ENCODE measurements around the gene TACC3. TPM values are rescaled to one million over a fixed set of nuclear protein-coding genes. Genes with fewer than 3 reads are reported as not detected.

Gene TACC3
- total RNA-seq, 4 donors from 2014 or later, result 4.6 to 15.6 (median 7.3) TPM

DNA sequence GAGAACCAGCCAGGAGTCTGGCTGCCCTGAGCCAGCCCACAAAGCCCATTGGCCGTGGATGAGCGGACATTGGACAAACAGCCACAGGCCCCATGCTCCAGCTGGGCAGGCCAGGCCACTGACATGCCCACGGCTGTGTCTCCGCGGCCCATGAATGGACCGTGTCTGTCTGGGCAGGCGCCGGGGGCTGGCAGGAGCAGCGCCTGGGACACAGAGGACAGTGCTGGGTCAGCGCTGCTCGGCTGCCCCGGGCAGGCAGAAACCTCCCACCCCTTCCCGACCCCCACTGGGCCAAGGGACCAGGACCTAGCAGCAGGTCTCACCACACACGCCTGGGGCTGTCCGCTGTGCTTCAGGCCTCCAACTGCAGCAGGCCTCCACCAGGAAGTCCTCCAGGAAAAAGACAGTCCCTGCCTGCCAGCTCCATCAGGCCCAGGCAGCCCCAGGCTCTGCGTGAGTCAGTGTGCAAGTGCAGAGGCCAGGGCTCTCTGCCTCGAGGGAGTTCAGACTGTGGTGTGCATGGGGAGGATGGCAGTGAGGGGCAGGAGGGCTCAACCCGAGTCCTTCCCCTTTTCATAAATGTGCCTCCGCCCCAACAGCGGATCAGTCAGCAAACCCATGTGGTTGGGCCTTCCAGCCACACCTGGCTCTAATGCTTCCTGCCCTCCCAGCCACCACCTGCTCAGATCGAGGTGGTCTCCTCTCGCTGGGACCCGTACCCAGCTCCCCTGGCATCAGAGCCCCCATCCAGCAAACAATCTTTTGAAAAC, 54.6 kb downstream of the TACC3 start:
- DNase-seq, result no peak
- Histone ChIP-seq H3K36me3 (no peaks in the 10 kb centered on the region), H3K9me3 (no peaks in the 10 kb centered on the region), H3K4me3 (no peak overlapping the region), H3K27ac (no peak overlapping the region), H3K4me1 (no peaks in the 10 kb centered on the region), H3K27me3 (no peaks in the 10 kb centered on the region)
- intact Hi-C loops (cut with DNase I; ENCODE audit: low total_unique reads), result no loop called here
- TF ChIP-seq POLR2A (IDR thresholded peaks at IDR 0.05), result no peak
- no peak for TF ChIP-seq CTCF (IDR thresholded peaks at IDR 0.05)

DNA sequence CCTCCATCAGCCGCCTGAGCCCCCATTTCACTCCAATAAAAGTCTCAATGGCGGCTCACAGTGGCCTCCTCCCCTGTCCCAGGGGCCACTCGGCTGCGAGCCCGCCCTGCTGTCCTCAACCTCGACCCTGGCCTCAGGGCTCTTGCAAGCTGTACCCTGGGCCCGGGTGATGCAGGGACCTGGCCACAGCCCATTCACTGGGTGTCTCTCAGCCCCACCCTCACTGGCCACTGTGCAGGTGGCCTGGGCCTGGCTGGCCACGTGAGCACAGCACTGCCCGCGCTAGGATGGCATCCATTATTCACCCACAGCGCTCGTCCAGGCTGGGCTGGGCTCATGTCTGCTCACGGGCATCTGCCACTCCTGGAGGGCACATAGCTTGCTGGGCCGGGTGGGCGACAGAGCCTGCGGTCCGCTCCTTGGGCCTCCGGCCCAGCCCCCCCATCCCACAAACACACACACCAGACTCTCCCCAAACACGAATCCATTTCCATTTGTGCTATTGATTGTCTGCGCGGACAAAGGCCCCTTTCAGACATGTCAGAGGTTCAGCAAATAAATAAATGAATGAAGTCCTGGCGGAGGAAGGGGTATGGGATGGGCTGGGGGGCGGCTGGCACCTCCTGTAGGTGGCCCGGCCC, 55.3 kb downstream of the TACC3 start:
- no peak for TF ChIP-seq POLR2A (IDR thresholded peaks at IDR 0.05)
- TF ChIP-seq CTCF (IDR thresholded peaks at IDR 0.05), result no peak
- intact Hi-C loops (cut with DNase I; ENCODE audit: low total_unique reads), result no loop called here
- Histone ChIP-seq H3K9me3 (no peaks in the 10 kb centered on the region), H3K27ac (no peak overlapping the region), H3K4me1 (no peaks in the 10 kb centered on the region), H3K27me3 (no peaks in the 10 kb centered on the region), H3K36me3 (no peaks in the 10 kb centered on the region), H3K4me3 (no peak overlapping the region)
- DNase-seq, result no peak

DNA sequence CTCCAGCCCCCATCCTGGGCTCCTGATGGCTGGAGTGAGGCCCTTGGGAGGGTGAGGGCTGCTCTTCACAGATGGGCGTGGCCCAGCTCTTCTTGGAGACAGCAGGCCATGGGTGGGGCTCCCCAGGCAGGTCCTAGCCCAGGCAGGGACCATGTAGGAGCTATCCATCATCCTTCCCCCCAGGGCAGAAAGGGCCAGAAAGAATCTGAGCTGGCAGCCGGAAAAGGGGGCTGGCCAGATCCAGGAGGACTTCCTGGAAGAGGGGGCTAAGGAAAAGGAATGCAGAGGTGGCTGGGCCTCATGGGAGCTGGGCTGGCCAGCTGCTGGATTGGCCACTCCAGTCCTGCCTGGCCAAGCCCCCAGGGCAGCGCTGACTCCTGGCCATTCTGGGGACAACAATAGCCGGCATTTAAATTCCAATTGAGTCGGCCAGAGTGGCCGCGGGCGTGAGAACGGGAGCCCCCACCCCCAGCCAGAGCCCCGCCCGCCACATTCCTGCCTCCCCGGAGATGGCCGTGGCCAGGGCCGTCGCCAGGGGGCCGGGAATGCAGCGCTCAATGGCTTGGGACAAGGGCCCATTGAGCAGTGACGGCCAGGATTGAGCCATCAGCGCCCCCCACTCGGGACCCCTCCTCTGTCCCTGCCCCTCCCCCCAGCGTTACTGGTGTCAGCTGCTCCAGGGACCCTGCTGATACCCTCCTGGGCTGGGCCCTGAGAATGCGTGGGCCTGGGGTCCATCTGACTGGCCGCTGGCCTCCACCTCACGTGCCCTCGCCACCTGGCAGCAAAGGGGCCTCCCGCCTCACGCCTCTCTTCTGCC, 56.7 kb downstream of the TACC3 start:
- Histone ChIP-seq H3K27me3 (no peaks in the 10 kb centered on the region), H3K27ac (no peak overlapping the region), H3K36me3 (no peaks in the 10 kb centered on the region), H3K4me1 (no peaks in the 10 kb centered on the region), H3K4me3 (no peak overlapping the region), H3K9me3 (no peaks in the 10 kb centered on the region)
- TF ChIP-seq POLR2A (IDR thresholded peaks at IDR 0.05) (no peak), CTCF (IDR thresholded peaks at IDR 0.05) (no peak)
- intact Hi-C loops (cut with DNase I; ENCODE audit: low total_unique reads), result no loop called here
- DNase-seq, result no peak

DNA sequence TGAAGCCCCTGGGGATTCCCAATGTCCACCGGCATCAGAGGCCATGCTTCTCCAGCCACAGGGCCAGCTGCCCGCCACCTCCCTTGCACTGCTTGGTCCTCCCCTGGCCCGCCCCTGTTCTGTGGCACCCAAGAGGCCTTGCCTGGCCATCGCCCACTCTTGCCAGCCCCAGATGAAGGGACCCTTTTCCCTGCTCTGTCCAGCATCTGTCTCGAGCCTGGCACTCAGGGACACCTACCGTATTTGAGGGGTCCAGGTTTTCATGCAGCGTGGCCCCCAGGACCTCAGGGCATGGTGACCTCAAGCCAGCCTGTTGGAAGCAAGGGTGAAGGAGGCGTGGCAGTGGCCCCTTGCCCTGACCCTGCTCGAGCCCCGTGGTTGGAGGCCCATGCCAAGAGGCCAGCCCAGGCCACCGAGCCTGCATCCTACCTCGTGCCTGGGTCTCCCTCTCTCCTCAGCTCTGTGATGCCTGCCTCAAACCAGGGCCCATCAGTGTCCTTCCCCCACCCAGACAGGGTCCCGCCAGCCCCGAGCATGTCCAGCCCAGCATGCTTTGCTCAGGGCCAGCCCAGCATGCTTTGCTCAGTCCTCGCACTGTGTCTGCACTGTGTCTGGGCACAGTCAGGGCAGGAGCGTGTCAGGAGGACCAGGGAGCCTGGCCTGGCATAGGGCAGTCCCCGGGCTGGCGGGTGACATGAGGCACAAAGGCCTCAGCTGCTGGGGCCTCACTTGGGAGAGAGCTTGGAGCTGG, 57.5 kb downstream of the TACC3 start:
- intact Hi-C loops (cut with DNase I; ENCODE audit: low total_unique reads), result no loop called here
- DNase-seq, result no peak
- Histone ChIP-seq H3K27ac (no peak overlapping the region), H3K4me1 (no peaks in the 10 kb centered on the region), H3K27me3 (no peaks in the 10 kb centered on the region), H3K9me3 (no peaks in the 10 kb centered on the region), H3K4me3 (no peak overlapping the region), H3K36me3 (no peaks in the 10 kb centered on the region)
- TF ChIP-seq CTCF (IDR thresholded peaks at IDR 0.05), result no peak
- no peak for TF ChIP-seq POLR2A (IDR thresholded peaks at IDR 0.05)

All from uterus (tissue), 4 donors.